Prostate gland (tissue), 2 donors: ENCODE measurements around the gene STC2.

Experiments used
- POLR2A ChIP-seq: fragments of 450-650 bp; IDR thresholded peaks from one replicate; pipeline ENCODE4 v1.6.1; 2016; ENCODE audit warnings: antibody characterized with exemption, mild to moderate bottlenecking
- TF ChIP-seq, protein P1 (sequence below), 4 experiments: fragments of 200-600 bp in 2 of 4; fragments of 450-650 bp in 2 of 4; sonication (generic) in 2 of 4; IDR thresholded peaks; 1 replicate in 3 of 4; 2 replicates in 1 of 4; pipeline ENCODE4 v1.5.1; 2016 to 2019; ENCODE audit warnings: antibody characterized with exemption in 4 of 4, mild to moderate bottlenecking in 2 of 4, moderate library complexity in 2 of 4

DNA sequence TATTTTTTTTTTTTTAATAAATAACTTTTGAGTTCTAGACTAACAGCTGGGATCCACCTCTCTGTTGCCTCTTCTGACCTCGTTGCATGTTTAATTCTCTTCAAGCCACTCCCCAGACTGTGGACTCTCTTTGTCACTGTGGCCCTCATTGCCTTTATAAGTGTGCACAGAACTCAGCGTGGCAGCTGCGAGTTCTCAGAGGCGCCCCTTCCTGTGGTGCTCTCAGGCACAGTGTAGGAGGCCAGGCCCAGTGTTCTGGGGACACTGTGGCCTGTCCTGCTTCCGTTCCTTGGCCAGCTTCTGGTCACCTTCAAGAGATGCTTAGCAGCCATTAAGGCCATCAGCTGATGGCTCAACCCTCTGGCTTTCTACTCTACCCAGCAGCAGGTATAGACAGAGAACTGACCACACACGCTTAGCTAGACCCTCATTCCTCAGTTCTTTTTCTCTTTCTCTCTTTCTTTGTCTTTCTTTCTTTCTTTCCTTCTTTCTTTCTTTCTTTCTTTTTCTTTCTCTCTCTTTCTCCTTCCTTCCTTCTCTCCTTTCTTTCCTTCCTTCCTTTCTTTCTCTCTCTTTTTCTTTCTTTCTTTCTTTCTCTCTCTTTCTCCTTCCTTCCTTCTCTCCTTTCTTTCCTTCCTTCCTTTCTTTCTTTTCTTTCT, 27.7 kb downstream of the STC2 start:
- TF ChIP-seq POLR2A, result no peak
- TF ChIP-seq, protein P1, sequence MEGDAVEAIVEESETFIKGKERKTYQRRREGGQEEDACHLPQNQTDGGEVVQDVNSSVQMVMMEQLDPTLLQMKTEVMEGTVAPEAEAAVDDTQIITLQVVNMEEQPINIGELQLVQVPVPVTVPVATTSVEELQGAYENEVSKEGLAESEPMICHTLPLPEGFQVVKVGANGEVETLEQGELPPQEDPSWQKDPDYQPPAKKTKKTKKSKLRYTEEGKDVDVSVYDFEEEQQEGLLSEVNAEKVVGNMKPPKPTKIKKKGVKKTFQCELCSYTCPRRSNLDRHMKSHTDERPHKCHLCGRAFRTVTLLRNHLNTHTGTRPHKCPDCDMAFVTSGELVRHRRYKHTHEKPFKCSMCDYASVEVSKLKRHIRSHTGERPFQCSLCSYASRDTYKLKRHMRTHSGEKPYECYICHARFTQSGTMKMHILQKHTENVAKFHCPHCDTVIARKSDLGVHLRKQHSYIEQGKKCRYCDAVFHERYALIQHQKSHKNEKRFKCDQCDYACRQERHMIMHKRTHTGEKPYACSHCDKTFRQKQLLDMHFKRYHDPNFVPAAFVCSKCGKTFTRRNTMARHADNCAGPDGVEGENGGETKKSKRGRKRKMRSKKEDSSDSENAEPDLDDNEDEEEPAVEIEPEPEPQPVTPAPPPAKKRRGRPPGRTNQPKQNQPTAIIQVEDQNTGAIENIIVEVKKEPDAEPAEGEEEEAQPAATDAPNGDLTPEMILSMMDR (IDR thresholded peaks at IDR 0.05), result no peak
